HG02870 (cell line): ENCODE results near the gene LYST.
A peak's percentile ranks its signal among the peaks of the same experiment; 100 is the strongest.

Experiments
- ATAC-seq: cut with Tn5 transposase; IDR thresholded peaks from one replicate; pipeline ENCODE4 v1.9.1; 2021; ENCODE audit warnings: mild to moderate bottlenecking, moderate library complexity; ENCODE audit not compliant: unreplicated experiment

The LYST gene

DNA sequence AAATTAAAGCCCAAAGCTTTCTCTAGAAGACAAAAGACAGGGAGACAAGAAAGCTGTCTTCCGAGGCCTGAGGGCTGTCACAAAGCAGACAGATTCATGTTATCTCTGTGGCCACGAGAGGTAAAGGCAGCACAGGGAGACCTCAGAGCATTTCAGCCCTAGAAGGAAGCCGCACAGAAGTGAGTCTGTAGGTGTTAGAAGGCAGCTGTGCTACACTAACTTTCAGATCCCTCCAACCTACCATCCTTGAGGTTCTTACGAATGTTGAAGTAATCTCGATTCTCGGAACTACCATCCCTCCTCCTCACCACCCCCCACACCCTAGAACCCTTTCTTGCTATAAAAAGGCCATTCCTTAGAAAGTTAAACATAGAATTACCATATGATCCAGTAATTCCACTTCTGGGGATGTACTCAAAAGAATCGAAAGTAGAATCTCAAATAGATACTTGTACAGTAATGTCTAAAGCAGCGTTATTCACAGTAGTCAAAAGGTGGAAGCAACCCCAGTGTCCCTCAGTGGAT, 21.5 kb upstream of the LYST start:
- ATAC-seq = peak; percentile 69

DNA sequence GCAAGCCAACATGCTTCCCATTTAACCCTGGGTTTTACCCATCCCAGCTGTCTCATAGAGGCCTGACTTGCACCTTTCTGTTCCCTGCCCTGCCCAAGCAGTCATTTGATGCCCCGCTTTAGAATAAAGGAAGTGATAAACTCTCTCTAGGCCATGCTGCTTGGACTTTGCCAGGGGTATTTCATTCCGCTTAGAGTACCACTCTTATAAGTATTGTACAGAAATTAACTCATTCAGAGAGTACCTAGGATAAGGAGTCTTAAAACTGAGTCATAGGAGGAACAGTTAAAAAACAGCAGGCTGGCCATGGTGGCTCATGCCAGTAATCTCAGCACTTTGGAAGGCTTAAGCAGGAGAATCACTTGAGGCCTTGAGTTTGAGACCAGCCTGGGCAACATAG, 21.0 kb upstream of the LYST start:
- ATAC-seq = no peak

- no peak for ATAC-seq
These were observed 19.1 kb upstream of the LYST start for GRCh38 chr1:235885655-235886262.

- ATAC-seq = peak; percentile 30
These were observed 16.7 kb upstream of the LYST start for GRCh38 chr1:235883261-235883927.

- ATAC-seq = no peak
These were observed 16.1 kb upstream of the LYST start for GRCh38 chr1:235882816-235883215.

- no peak for ATAC-seq
These were observed 15.4 kb upstream of the LYST start for GRCh38 chr1:235881930-235882700.

- ATAC-seq = no peak
These were observed 11.5 kb upstream of the LYST start for GRCh38 chr1:235878082-235878811.

DNA sequence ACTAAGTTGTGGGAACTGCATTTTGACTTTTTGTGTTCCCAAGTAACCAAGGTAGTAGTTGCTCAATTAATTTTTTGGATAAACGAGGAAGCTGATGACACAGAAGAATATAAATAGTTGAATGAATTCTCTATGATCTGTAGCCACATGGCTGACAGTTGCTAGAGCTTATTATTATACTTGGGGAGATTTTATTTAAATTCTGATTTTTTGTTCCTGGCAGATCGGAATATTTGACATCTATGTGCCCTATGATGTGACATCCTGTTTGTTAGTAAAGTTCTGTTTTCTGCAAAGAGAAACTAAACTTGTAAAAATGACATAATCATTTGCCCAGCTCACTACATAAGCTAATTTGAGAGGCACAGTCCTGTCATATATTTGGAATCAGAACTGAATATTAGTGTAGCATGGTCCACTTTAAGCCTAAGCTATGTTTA, 9.7 kb upstream of the LYST start:
- ATAC-seq = no peak

- ATAC-seq = no peak
These were observed 8.4 kb upstream of the LYST start for GRCh38 chr1:235875036-235875597.

DNA sequence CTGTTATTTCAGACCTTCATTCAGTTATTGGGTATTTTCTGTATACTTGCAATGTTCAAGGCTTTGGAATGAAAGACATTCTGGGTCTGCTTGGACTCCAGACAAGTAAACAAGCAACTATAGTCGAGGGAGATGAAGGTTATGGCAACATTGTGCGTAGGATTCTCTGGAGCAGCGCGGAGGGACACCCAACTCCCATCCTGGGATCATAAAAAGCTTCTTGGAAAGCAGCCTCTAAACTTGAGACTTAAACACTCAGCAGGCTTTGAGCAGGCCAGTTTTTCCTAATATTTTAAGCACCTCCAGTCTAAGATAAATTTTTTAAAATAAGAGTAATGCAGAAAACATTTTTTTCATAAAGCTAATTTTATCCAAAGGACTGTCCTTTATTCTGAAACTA, 7.6 kb upstream of the LYST start:
- ATAC-seq = no peak

- no peak for ATAC-seq
These were observed 6.9 kb upstream of the LYST start for GRCh38 chr1:235873571-235873970.

GRCh38 chr1:235873045-235873444, 6.3 kb upstream of the LYST start:
- ATAC-seq = no peak

DNA sequence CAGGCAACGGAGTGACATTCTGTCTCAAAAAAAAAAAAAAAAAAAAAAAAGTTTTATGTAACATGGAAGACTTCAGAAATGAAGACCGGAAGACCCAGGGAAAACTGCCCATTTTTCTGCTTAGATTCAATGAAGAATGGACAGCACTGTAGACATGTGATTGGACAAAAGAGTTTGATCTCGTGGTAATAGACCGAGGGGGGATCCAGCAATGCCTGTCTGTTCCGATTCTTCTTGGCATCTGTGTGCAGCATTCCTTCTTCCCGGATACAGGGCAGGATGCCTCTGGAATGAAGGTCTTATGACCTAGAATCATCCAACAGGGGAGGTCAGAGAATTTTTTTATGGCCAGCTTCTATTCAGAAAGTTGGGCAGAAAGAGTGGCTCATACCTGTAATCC, 5.6 kb upstream of the LYST start:
- no peak for ATAC-seq

DNA sequence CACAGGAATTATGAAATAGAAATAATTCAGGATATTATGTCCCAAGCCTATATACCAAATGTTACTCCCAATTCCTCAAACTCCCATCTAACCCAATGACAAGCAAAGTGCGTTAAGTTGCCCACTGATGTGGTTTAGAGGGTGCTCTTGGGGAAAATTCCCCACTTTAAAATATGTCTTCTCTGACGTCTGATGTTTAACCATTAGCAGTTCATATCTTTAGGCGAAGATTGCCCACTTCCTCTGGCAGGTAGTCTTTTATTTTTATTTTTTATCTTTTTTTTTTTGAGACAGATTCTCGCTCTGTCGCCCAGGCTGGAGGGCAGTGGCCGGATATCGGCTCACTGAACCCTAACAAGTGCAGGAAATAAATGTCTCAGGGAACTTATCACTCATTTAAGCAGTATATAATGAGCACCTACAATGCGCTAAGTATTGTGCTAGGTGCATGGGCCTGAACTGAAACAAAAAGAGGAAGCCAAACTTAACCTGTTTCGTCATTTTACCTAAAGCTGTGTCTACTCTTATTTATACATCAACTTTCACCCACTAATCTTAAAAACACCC, 1.3 kb upstream of the LYST start:
- no peak for ATAC-seq

GRCh38 chr1:235866913-235867845, 473 bp upstream of the LYST start:
- peak; percentile 73 for ATAC-seq

DNA sequence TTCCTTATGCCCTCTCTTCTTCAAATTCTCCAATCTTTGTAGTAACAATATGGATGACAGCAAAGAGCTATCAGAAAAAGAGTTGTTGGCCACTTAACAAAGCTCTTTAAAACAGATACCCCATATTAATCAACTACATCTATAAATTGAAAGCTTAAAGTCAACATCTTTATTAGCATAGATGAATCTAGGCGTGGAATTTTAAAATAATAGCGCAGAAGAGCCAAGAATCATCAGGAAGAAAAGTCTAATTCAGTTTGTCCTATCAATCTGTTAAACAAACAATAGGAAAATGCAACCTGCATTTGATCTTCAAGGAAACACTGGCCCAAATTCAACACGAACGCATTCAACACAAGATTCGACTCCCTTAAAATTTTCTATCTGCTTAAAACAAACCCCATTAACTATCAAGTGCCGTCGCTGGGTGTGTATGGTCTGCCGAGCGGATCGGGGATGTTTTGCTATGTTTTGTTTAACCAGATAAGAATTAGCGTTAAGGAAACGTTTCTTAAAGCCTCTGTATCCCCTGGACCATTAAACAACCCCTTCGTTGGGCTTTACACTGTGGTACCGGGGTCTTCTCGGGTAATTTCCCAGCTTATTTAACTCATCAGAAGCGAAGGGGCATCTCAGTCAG, 1.0 kb downstream of the LYST start:
- ATAC-seq = peak; percentile 3

DNA sequence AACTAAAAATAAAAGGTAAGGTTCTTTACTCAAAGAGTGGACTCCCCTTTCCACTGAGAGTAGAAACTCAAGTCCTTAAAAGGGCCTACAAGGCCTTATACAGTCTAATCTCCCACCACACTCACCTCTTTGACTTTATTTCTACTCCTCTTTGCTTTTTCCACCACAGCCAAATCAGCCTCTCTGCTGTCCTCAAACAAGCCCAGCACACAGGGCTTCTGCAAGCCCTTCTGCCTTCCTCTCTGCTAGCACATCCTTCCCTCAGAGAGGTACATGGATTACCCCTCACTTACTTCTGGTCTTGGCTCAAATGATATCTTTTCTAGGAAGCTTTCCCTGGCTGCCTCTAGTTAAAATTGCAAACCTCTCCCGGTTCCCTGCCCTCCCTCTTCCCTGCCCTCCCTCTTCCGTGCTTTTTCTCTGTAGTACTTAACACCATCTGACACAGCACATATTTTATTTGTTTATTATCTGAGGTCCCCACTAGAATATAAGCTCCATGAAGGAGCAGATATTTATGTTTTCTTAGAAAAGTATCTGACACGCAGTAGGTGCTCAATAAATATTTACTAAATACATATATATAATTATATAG, 1.7 kb downstream of the LYST start:
- ATAC-seq = no peak

DNA sequence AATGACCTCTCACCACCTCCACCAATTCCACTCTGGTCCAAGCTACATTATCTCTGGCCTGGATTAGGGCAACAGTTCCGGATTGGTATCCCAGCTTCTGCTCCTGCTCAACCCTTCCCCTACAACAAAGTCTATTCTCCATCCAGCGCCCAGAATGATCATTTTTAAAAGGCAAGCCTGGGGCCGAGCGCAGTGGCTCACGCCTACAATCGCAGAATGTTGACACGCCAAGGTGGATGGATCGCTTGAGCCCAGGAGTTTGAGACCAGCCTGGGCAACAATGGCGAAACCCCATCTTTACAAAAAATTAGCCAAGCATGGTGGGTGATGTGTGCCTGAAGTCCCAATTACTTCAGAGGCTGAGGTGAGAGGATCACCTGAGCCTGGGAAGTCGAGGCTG, 2.2 kb downstream of the LYST start:
- no peak for ATAC-seq

DNA sequence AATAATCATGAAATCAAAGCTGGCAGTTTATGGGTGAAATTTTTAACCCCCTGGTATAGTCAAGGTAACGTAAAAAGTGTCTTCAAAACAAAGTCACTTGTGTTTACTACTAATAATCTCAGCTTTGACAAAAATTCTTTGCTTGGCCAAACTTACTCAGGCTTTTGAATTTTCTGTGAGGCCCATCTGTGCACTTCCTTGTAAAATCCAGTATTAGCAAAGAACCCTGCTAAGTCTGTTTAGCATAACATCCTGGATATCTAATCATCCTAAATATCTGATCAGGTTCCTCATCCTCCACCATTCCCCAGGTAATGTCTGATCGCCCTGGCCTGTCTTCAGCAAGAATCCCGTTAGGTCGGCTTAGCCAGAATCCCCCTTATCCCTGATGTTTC, 3.0 kb downstream of the LYST start:
- no peak for ATAC-seq
